Lung (tissue), 12 donors: ENCODE data around the gene DNAH9. TPM values are rescaled to one million over a fixed set of nuclear protein-coding genes. Genes with fewer than 3 reads are reported as not detected.
"Not testable (repeated sequence)": the region's sequence is repeated elsewhere in the genome, so short reads cannot be mapped to it uniquely, and the experiment has no call there.

Source experiments
- ATAC-seq: fragments of 200-7000 bp; cut with Tn5 transposase; one replicate; pipeline ENCODE4 v1.9.1; 2020; ENCODE audit warnings: moderate number of reproducible peaks; ENCODE audit not compliant: insufficient read depth, low FRiP score
- DNase-seq, 3 donors: peaks; one replicate each; pipeline ENCODE4 v3.0.0-alpha.2; 2013 to 2017
- H3K27ac ChIP-seq, 2 donors: one replicate each; pipeline ENCODE4 v1.5.1; 2013; ENCODE audit warnings: mild to moderate bottlenecking in 2 of 2, moderate library complexity in 2 of 2, control low read depth in 1 of 2, inconsistent platforms in 1 of 2, low read depth in 1 of 2, low read length in 1 of 2
- H3K27me3 ChIP-seq, 3 donors: one replicate each; pipeline ENCODE4 v1.5.1; 2013; ENCODE audit warnings: low read length in 2 of 3; ENCODE audit not compliant: control insufficient read depth in 3 of 3, insufficient read depth in 3 of 3
- H3K36me3 ChIP-seq, 4 donors: one replicate each; pipeline ENCODE4 v1.5.1; 2013; ENCODE audit warnings: low read length in 4 of 4, mild to moderate bottlenecking in 1 of 4, moderate library complexity in 1 of 4; ENCODE audit not compliant: control insufficient read depth in 4 of 4, insufficient read depth in 4 of 4
- H3K4me1 ChIP-seq, 5 donors: one replicate each; pipeline ENCODE4 v1.5.1; 2013; ENCODE audit warnings: low read length in 5 of 5, mild to moderate bottlenecking in 2 of 5, moderate library complexity in 1 of 5; ENCODE audit not compliant: control insufficient read depth in 5 of 5, insufficient read depth in 5 of 5
- H3K4me3 ChIP-seq: one replicate; pipeline ENCODE4 v1.5.1; 2013; ENCODE audit warnings: mild to moderate bottlenecking, control low read depth, moderate library complexity
- H3K9ac ChIP-seq, 2 donors: one replicate each; pipeline ENCODE4 v1.5.1; 2013; ENCODE audit warnings: low read length in 2 of 2, control low read depth in 1 of 2; ENCODE audit not compliant: insufficient read depth in 1 of 2
- H3K9me3 ChIP-seq, 4 donors: one replicate each; pipeline ENCODE4 v1.5.1; 2013; ENCODE audit warnings: low read length in 3 of 4, mild to moderate bottlenecking in 1 of 4, moderate library complexity in 1 of 4; ENCODE audit not compliant: control insufficient read depth in 4 of 4, insufficient read depth in 3 of 4
- WGBS, 2 donors: extraction: QIAGEN DNeasy Blood & Tissue Kit; methylation state at CpG; one replicate each; pipeline ENCODE4 v1.1.7; 2013; 5-methylcytosine and 5-hydroxymethylcytosine counted together
- polyA plus RNA-seq, 2 donors: library from polyadenylated mRNA; stranded (reverse); fragments of 200-250 nt; gene quantifications; one replicate each; pipeline ENCODE4 v1.2.1, GENCODE V29; 2013
- total RNA-seq, 2 donors: library from RNA; depleted of rRNA in 1 of 2; stranded (reverse); fragments of >200 nt in 1 of 2; gene quantifications; one replicate each; pipeline ENCODE4 v1.2.1, GENCODE V29; 2014 to 2021
- TF ChIP-seq, protein P1 (sequence below): IDR thresholded peaks from 2 replicates; pipeline ENCODE4 v1.5.1; 2012; ENCODE audit warnings: mild to moderate bottlenecking; ENCODE audit errors: control extremely low read depth, extremely low read depth
- donor health status: control.
- donor health status: control.
- donor health status: Bipolar disorder and iron deficiency.
- donor health status: healthy.
- donor health status: DM: yes; HTN: yes; CAD: no.

The DNAH9 gene
- total and polyA plus RNA-seq, 4 donors = 4.0 to 36.1 (median 20.9) TPM

DNA sequence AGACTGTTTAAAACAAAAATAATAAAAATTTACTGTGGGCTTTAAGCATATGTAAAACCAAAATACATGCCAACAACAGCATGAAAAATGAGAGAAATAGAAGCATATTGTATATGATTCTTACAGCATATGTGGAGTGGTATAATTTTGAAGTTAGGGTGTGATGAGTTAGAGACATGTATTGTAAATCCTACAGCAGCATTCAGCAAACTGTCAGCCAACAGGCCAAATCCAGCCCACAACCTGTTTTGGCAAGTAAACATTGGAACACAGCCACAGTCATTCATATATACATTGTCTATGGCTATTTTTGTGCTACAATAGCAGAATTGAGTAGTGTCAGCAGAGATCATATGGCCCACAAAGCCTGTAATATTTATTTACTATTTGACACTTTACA is 356.7 kb downstream of the DNAH9 start:
- H3K9ac ChIP-seq = no peak overlapping the region
- no peaks in the 10 kb centered on the region for H3K27me3 ChIP-seq
- DNase-seq (no peak), ATAC-seq (no peak)
- H3K9me3 ChIP-seq = peaks cover 0 to 16% (median 3%) of the 10 kb centered on the region in 4 donors
- TF ChIP-seq, protein P1, sequence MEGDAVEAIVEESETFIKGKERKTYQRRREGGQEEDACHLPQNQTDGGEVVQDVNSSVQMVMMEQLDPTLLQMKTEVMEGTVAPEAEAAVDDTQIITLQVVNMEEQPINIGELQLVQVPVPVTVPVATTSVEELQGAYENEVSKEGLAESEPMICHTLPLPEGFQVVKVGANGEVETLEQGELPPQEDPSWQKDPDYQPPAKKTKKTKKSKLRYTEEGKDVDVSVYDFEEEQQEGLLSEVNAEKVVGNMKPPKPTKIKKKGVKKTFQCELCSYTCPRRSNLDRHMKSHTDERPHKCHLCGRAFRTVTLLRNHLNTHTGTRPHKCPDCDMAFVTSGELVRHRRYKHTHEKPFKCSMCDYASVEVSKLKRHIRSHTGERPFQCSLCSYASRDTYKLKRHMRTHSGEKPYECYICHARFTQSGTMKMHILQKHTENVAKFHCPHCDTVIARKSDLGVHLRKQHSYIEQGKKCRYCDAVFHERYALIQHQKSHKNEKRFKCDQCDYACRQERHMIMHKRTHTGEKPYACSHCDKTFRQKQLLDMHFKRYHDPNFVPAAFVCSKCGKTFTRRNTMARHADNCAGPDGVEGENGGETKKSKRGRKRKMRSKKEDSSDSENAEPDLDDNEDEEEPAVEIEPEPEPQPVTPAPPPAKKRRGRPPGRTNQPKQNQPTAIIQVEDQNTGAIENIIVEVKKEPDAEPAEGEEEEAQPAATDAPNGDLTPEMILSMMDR = no peak
- no peak overlapping the region for H3K27ac ChIP-seq
- peaks cover 2 to 6% (median 3%) of the 10 kb centered on the region in 4 donors for H3K36me3 ChIP-seq
- no peak overlapping the region for H3K4me3 ChIP-seq
- no peaks in the 10 kb centered on the region for H3K4me1 ChIP-seq

DNA sequence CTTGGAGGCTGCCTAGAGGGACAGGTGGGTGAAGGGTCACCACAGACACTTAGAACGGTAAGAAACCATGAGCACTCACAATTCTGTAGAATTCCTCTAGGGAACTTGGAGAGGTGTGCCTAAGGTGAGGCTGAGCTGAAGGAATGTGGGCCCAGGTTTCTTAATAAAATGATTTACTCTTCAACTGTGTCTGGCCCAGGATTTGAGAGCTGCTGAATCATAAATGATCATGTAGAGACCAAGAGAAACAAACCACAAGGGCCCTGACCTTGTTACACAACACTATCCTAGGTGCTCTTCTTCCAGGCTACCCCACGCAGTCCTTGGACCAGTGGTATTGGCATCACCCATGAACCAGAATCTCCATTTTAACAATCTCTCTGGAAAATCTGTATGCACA is 371.3 kb downstream of the DNAH9 start:
- no peak overlapping the region for H3K27ac ChIP-seq
- H3K27me3 ChIP-seq = no peaks in the 10 kb centered on the region
- no peak for DNase-seq
- H3K4me3 ChIP-seq = no peak overlapping the region
- 86 to 96% methylated on average over 2 of the region's 2 CpGs for WGBS, 2 donors
- no peak overlapping the region for H3K9ac ChIP-seq
- no peaks in the 10 kb centered on the region for H3K4me1 ChIP-seq
- TF ChIP-seq, protein P1 = no peak
- ATAC-seq = no peak
- H3K36me3 ChIP-seq = no peaks in the 10 kb centered on the region
- H3K9me3 ChIP-seq = peaks cover 2 to 12% (median 2%) of the 10 kb centered on the region in 4 donors

DNA sequence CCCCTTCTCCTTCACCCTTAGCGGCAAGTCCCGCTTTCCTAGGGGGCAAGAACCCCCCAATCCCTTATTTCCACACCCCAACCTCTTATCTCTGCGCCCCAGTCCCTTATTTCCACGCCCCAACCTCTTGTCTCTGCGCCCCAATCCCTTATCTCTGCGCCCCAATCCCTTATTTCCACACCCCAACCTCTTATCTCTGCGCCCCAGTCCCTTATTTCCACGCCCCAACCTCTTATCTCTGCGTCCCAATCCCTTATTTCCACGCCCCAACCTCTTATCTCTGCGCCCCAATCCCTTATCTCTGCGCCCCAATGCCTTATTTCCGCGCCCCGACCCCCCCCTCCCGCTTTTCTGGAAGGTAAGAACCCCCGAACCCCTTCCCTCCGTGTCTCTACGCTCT is 374.5 kb downstream of the DNAH9 start:
- H3K9me3 ChIP-seq, H3K27me3 ChIP-seq, H3K9ac ChIP-seq, H3K4me1 ChIP-seq, H3K36me3 ChIP-seq, ATAC-seq, DNase-seq, H3K27ac ChIP-seq, H3K4me3 ChIP-seq: not testable (repeated sequence)
- WGBS, 2 donors = 93 to 94% methylated on average over 19 of the region's 19 CpGs

DNA sequence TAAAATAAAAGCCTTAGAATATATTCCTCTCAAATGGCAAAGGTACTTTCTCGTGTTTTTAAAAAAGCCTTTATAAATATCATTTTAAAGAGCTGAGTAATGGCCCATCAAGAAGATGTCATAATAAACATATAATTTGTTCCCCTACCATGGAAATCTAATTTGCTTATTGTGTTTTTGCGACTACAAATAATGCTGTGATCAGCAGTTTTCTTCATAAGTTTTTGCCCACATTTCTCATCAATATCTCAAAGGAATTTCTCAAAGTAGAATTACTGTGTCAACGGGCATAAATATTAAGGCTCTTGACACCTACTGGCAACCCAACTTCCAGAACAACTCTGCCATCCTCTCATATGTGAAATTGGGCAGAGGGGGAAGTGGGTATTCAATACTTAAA is 381.5 kb downstream of the DNAH9 start:
- no peaks in the 10 kb centered on the region for H3K27me3 ChIP-seq
- no peak for ATAC-seq
- H3K9me3 ChIP-seq = no peaks in the 10 kb centered on the region
- no peaks in the 10 kb centered on the region for H3K4me1 ChIP-seq
- no peak overlapping the region for H3K4me3 ChIP-seq
- DNase-seq = no peak
- 93 to 95% methylated on average over 3 of the region's 3 CpGs for WGBS, 2 donors
- TF ChIP-seq, protein P1 = no peak
- H3K27ac ChIP-seq = no peak overlapping the region
- no peak overlapping the region for H3K9ac ChIP-seq
- peaks cover 9 to 23% (median 17%) of the 10 kb centered on the region in 4 donors for H3K36me3 ChIP-seq
